ENCODE measurements around the gene DDX27.

The DDX27 gene

GRCh38 chr20:49219091-49219923, at the start of gene DDX27:
Gene DDX27 (plus strand): TSS chr20:49219416. CDS start chr20:49219449, 33 bp downstream.
- H3K4me3 ChIP-seq (ENCODE audit: low read depth in 1 of 5, low read length in 5 of 5), result peak within 1 kb of the TSS; percentile 89 to 100 (median 96)
- peaks cover 4 to 29% (median 26%) of the 10 kb centered on the region in 5 donors for H3K36me3 ChIP-seq (ENCODE audit: control insufficient read depth in 5 of 5, insufficient read depth in 5 of 5, low read length in 5 of 5)
- peak within 1 kb of the TSS; percentile 88 for H3K27ac ChIP-seq (ENCODE audit: low read depth, low read length)
- H3K4me1 ChIP-seq (ENCODE audit: control insufficient read depth in 5 of 5, insufficient read depth in 5 of 5, low read length in 5 of 5), result peaks cover 2 to 24% (median 20%) of the 10 kb centered on the region in 5 donors
- no peaks in the 10 kb centered on the region for H3K27me3 ChIP-seq (ENCODE audit: control insufficient read depth in 5 of 5, insufficient read depth in 4 of 5, low read length in 5 of 5)
- H3K9me3 ChIP-seq (ENCODE audit: control insufficient read depth in 5 of 5, low read length in 5 of 5), result no peaks in the 10 kb centered on the region
- H3K9ac ChIP-seq (ENCODE audit: low read length in 5 of 5), result peak within 1 kb of the TSS; percentile 79 to 93 (median 84)

- Histone ChIP-seq H3K4me3 (ENCODE audit: low read depth in 1 of 5, low read length in 5 of 5) (no peak overlapping the region), H3K4me1 (ENCODE audit: control insufficient read depth in 5 of 5, insufficient read depth in 5 of 5, low read length in 5 of 5) (peaks cover 0 to 20% (median 17%) of the 10 kb centered on the region in 5 donors), H3K27ac (ENCODE audit: low read depth, low read length) (no peak overlapping the region), H3K27me3 (ENCODE audit: control insufficient read depth in 5 of 5, insufficient read depth in 4 of 5, low read length in 5 of 5) (no peaks in the 10 kb centered on the region), H3K9me3 (ENCODE audit: control insufficient read depth in 5 of 5, low read length in 5 of 5) (no peaks in the 10 kb centered on the region), H3K36me3 (ENCODE audit: control insufficient read depth in 5 of 5, insufficient read depth in 5 of 5, low read length in 5 of 5) (peaks cover 11 to 19% (median 15%) of the 10 kb centered on the region in 5 donors), H3K9ac (ENCODE audit: low read length in 5 of 5) (no peak overlapping the region)
Observed at GRCh38 chr20:49169547-49169946, 49.7 kb upstream of the DDX27 start.

- H3K27me3 ChIP-seq (ENCODE audit: control insufficient read depth in 5 of 5, insufficient read depth in 4 of 5, low read length in 5 of 5), result no peaks in the 10 kb centered on the region
- H3K4me1 ChIP-seq (ENCODE audit: control insufficient read depth in 5 of 5, insufficient read depth in 5 of 5, low read length in 5 of 5), result peaks cover 0 to 20% (median 17%) of the 10 kb centered on the region in 5 donors
- H3K9ac ChIP-seq (ENCODE audit: low read length in 5 of 5), result no peak overlapping the region
- H3K27ac ChIP-seq (ENCODE audit: low read depth, low read length), result no peak overlapping the region
- H3K9me3 ChIP-seq (ENCODE audit: control insufficient read depth in 5 of 5, low read length in 5 of 5), result no peaks in the 10 kb centered on the region
- no peak overlapping the region for H3K4me3 ChIP-seq (ENCODE audit: low read depth in 1 of 5, low read length in 5 of 5)
- H3K36me3 ChIP-seq (ENCODE audit: control insufficient read depth in 5 of 5, insufficient read depth in 5 of 5, low read length in 5 of 5), result peaks cover 6 to 17% (median 9%) of the 10 kb centered on the region in 5 donors
Observed at GRCh38 chr20:49170714-49171113, 48.5 kb upstream of the DDX27 start.

GRCh38 chr20:49171909-49172308, 47.3 kb upstream of the DDX27 start:
- H3K4me1 ChIP-seq (ENCODE audit: control insufficient read depth in 5 of 5, insufficient read depth in 5 of 5, low read length in 5 of 5), result peaks cover 0 to 19% (median 17%) of the 10 kb centered on the region in 5 donors
- H3K4me3 ChIP-seq (ENCODE audit: low read depth in 1 of 5, low read length in 5 of 5), result no peak overlapping the region
- H3K9ac ChIP-seq (ENCODE audit: low read length in 5 of 5), result no peak overlapping the region
- H3K9me3 ChIP-seq (ENCODE audit: control insufficient read depth in 5 of 5, low read length in 5 of 5), result no peaks in the 10 kb centered on the region
- no peaks in the 10 kb centered on the region for H3K27me3 ChIP-seq (ENCODE audit: control insufficient read depth in 5 of 5, insufficient read depth in 4 of 5, low read length in 5 of 5)
- peaks cover 4 to 10% (median 5%) of the 10 kb centered on the region in 5 donors for H3K36me3 ChIP-seq (ENCODE audit: control insufficient read depth in 5 of 5, insufficient read depth in 5 of 5, low read length in 5 of 5)
- no peak overlapping the region for H3K27ac ChIP-seq (ENCODE audit: low read depth, low read length)

- peaks cover 4 to 10% (median 5%) of the 10 kb centered on the region in 5 donors for H3K36me3 ChIP-seq (ENCODE audit: control insufficient read depth in 5 of 5, insufficient read depth in 5 of 5, low read length in 5 of 5)
- peaks cover 0 to 15% (median 14%) of the 10 kb centered on the region in 5 donors for H3K4me1 ChIP-seq (ENCODE audit: control insufficient read depth in 5 of 5, insufficient read depth in 5 of 5, low read length in 5 of 5)
- H3K9ac ChIP-seq (ENCODE audit: low read length in 5 of 5), result no peak overlapping the region
- no peaks in the 10 kb centered on the region for H3K9me3 ChIP-seq (ENCODE audit: control insufficient read depth in 5 of 5, low read length in 5 of 5)
- no peak overlapping the region for H3K27ac ChIP-seq (ENCODE audit: low read depth, low read length)
- H3K4me3 ChIP-seq (ENCODE audit: low read depth in 1 of 5, low read length in 5 of 5), result no peak overlapping the region
- no peaks in the 10 kb centered on the region for H3K27me3 ChIP-seq (ENCODE audit: control insufficient read depth in 5 of 5, insufficient read depth in 4 of 5, low read length in 5 of 5)
Observed at GRCh38 chr20:49172413-49172812, 46.8 kb upstream of the DDX27 start.

- no peak overlapping the region for H3K9ac ChIP-seq (ENCODE audit: low read length in 5 of 5)
- no peaks in the 10 kb centered on the region for H3K27me3 ChIP-seq (ENCODE audit: control insufficient read depth in 5 of 5, insufficient read depth in 4 of 5, low read length in 5 of 5)
- H3K4me1 ChIP-seq (ENCODE audit: control insufficient read depth in 5 of 5, insufficient read depth in 5 of 5, low read length in 5 of 5), result peaks cover 0 to 9% (median 6%) of the 10 kb centered on the region in 5 donors
- H3K36me3 ChIP-seq (ENCODE audit: control insufficient read depth in 5 of 5, insufficient read depth in 5 of 5, low read length in 5 of 5), result peaks cover 9 to 15% (median 10%) of the 10 kb centered on the region in 5 donors
- H3K9me3 ChIP-seq (ENCODE audit: control insufficient read depth in 5 of 5, low read length in 5 of 5), result no peaks in the 10 kb centered on the region
- no peak overlapping the region for H3K27ac ChIP-seq (ENCODE audit: low read depth, low read length)
- no peak overlapping the region for H3K4me3 ChIP-seq (ENCODE audit: low read depth in 1 of 5, low read length in 5 of 5)
Observed at GRCh38 chr20:49174183-49174582, 45.0 kb upstream of the DDX27 start.

GRCh38 chr20:49179368-49180277, 39.6 kb upstream of the DDX27 start:
- no peaks in the 10 kb centered on the region for H3K9me3 ChIP-seq (ENCODE audit: control insufficient read depth in 5 of 5, low read length in 5 of 5)
- peaks cover 0 to 7% (median 5%) of the 10 kb centered on the region in 5 donors for H3K36me3 ChIP-seq (ENCODE audit: control insufficient read depth in 5 of 5, insufficient read depth in 5 of 5, low read length in 5 of 5)
- H3K27ac ChIP-seq (ENCODE audit: low read depth, low read length), result peak overlapping the region; percentile 10
- H3K4me3 ChIP-seq (ENCODE audit: low read depth in 1 of 5, low read length in 5 of 5), result no peak overlapping the region
- no peaks in the 10 kb centered on the region for H3K27me3 ChIP-seq (ENCODE audit: control insufficient read depth in 5 of 5, insufficient read depth in 4 of 5, low read length in 5 of 5)
- peak overlapping the region in 1 of 5 donors; percentile 25 for H3K9ac ChIP-seq (ENCODE audit: low read length in 5 of 5)
- H3K4me1 ChIP-seq (ENCODE audit: control insufficient read depth in 5 of 5, insufficient read depth in 5 of 5, low read length in 5 of 5), result peaks cover 0 to 13% (median 12%) of the 10 kb centered on the region in 5 donors

- H3K9me3 ChIP-seq (ENCODE audit: control insufficient read depth in 5 of 5, low read length in 5 of 5), result no peaks in the 10 kb centered on the region
- H3K27ac ChIP-seq (ENCODE audit: low read depth, low read length), result no peak overlapping the region
- peaks cover 0 to 7% (median 5%) of the 10 kb centered on the region in 5 donors for H3K36me3 ChIP-seq (ENCODE audit: control insufficient read depth in 5 of 5, insufficient read depth in 5 of 5, low read length in 5 of 5)
- peaks cover 0 to 28% (median 22%) of the 10 kb centered on the region in 5 donors for H3K4me1 ChIP-seq (ENCODE audit: control insufficient read depth in 5 of 5, insufficient read depth in 5 of 5, low read length in 5 of 5)
- no peaks in the 10 kb centered on the region for H3K27me3 ChIP-seq (ENCODE audit: control insufficient read depth in 5 of 5, insufficient read depth in 4 of 5, low read length in 5 of 5)
- peak overlapping the region in 2 of 5 donors; percentile 20 to 38 for H3K9ac ChIP-seq (ENCODE audit: low read length in 5 of 5)
- H3K4me3 ChIP-seq (ENCODE audit: low read depth in 1 of 5, low read length in 5 of 5), result no peak overlapping the region
Observed at GRCh38 chr20:49181265-49181877, 37.8 kb upstream of the DDX27 start.

GRCh38 chr20:49183444-49183843, 35.8 kb upstream of the DDX27 start:
- Histone ChIP-seq H3K27me3 (ENCODE audit: control insufficient read depth in 5 of 5, insufficient read depth in 4 of 5, low read length in 5 of 5) (no peaks in the 10 kb centered on the region), H3K4me3 (ENCODE audit: low read depth in 1 of 5, low read length in 5 of 5) (no peak overlapping the region), H3K36me3 (ENCODE audit: control insufficient read depth in 5 of 5, insufficient read depth in 5 of 5, low read length in 5 of 5) (no peaks in the 10 kb centered on the region), H3K9ac (ENCODE audit: low read length in 5 of 5) (no peak overlapping the region), H3K4me1 (ENCODE audit: control insufficient read depth in 5 of 5, insufficient read depth in 5 of 5, low read length in 5 of 5) (peaks cover 2 to 39% (median 27%) of the 10 kb centered on the region in 5 donors), H3K27ac (ENCODE audit: low read depth, low read length) (no peak overlapping the region), H3K9me3 (ENCODE audit: control insufficient read depth in 5 of 5, low read length in 5 of 5) (no peaks in the 10 kb centered on the region)

Measured in subcutaneous abdominal adipose tissue (tissue), 5 donors.